HUDEP-2 (cell line): ENCODE measurements around the gene ZNF808.
"Not testable (repeated sequence)": the region's sequence is repeated elsewhere in the genome, so short reads cannot be mapped to it uniquely, and the experiment has no call there.

Source experiments
- DNase-seq, 76 experiments: peaks; one replicate each; lab custom pipeline; 2025; ENCODE audit not compliant: unreplicated experiment in 76 of 76; lab: John Stamatoyannopoulos, UW

Gene ZNF808

GRCh38 chr19:52535771-52536447 lies 8.4 kb downstream of the ZNF808 start:
- peak in 64 of 76 experiments; percentile 10 to 94 (median 83) for DNase-seq

- peak in 20 of 76 experiments; percentile 1 to 48 (median 33) for DNase-seq
Observed at GRCh38 chr19:52536448-52536800, 9.0 kb downstream of the ZNF808 start.

- DNase-seq: not testable (repeated sequence)
Observed at GRCh38 chr19:52538815-52539214, 11.3 kb downstream of the ZNF808 start.

GRCh38 chr19:52541176-52541575 lies 13.7 kb downstream of the ZNF808 start:
- not testable (repeated sequence) for DNase-seq

- DNase-seq: no peak
Observed at GRCh38 chr19:52541608-52542007, 14.1 kb downstream of the ZNF808 start.

GRCh38 chr19:52542541-52542940 lies 15.1 kb downstream of the ZNF808 start:
- DNase-seq: not testable (repeated sequence)

GRCh38 chr19:52542984-52543664 lies 15.7 kb downstream of the ZNF808 start:
- DNase-seq: no peak

GRCh38 chr19:52554216-52554971 lies 26.9 kb downstream of the ZNF808 start:
- no peak for DNase-seq

- DNase-seq: no peak
Observed at GRCh38 chr19:52557231-52557995, 29.9 kb downstream of the ZNF808 start.

GRCh38 chr19:52558732-52559445 lies 31.4 kb downstream of the ZNF808 start:
- not testable (repeated sequence) for DNase-seq

GRCh38 chr19:52561611-52562010 lies 34.1 kb downstream of the ZNF808 start:
- DNase-seq: not testable (repeated sequence)

GRCh38 chr19:52566121-52566520 lies 38.7 kb downstream of the ZNF808 start:
- no peak for DNase-seq

- no peak for DNase-seq
Observed at GRCh38 chr19:52566588-52566987, 39.1 kb downstream of the ZNF808 start.

- DNase-seq: no peak
Observed at GRCh38 chr19:52567921-52568320, 40.5 kb downstream of the ZNF808 start.

GRCh38 chr19:52569638-52569999 lies 42.2 kb downstream of the ZNF808 start:
- DNase-seq: not testable (repeated sequence)

- peak in 74 of 76 experiments; percentile 7 to 96 (median 86) for DNase-seq
Observed at GRCh38 chr19:52570000-52570861, 42.8 kb downstream of the ZNF808 start, which contains the start of gene ZNF701. ZNF701 (plus strand) TSS chr19:52570287; CDS start chr19:52574148, 3,861 bp downstream.

GRCh38 chr19:52584736-52585440 lies 57.4 kb downstream of the ZNF808 start:
- DNase-seq: no peak

GRCh38 chr19:52585604-52586003 lies 58.1 kb downstream of the ZNF808 start:
- DNase-seq: no peak

GRCh38 chr19:52590728-52591127 lies 63.3 kb downstream of the ZNF808 start:
- no peak for DNase-seq
